ENCODE results near the gene ZNF217. TPM values are rescaled to one million over a fixed set of nuclear protein-coding genes. Genes with fewer than 3 reads are reported as not detected.
"Not testable (repeated sequence)": the region's sequence is repeated elsewhere in the genome, so short reads cannot be mapped to it uniquely, and the experiment has no call there.

Gene ZNF217
- total RNA-seq: 10 to 100 TPM; 52.7 to 54.2 TPM

- peak within 1 kb of the TSS; percentile 90 for H3K4me3 Mint-ChIP-seq
- peaks cover 27% of the 10 kb centered on the region for H3K4me1 Mint-ChIP-seq
Measured at GRCh38 chr20:53593466-53594007, at the start of gene ZNF217. Gene ZNF217 (minus strand): TSS chr20:53593839. CDS start chr20:53582826, 11,013 bp downstream.

GRCh38 chr20:53643031-53643832 is 49.6 kb upstream of the ZNF217 start:
- ATAC-seq (replicated peaks): peak; percentile 99
- no peaks in the 10 kb centered on the region for H3K9me3 Mint-ChIP-seq
- peak overlapping the region; percentile 90 for H3K27ac Mint-ChIP-seq
- peaks cover 23% of the 10 kb centered on the region for H3K4me1 Mint-ChIP-seq
- H3K4me3 Mint-ChIP-seq: peak overlapping the region; percentile 82
- H3K36me3 Mint-ChIP-seq (ENCODE audit: low read depth): no peaks in the 10 kb centered on the region
- H3K27me3 Mint-ChIP-seq: no peaks in the 10 kb centered on the region

More at GRCh38 chr20:53593466-53594007, at the start of gene ZNF217:
- ATAC-seq (replicated peaks): peak; percentile 54
- H3K9me3 Mint-ChIP-seq, H3K27me3 Mint-ChIP-seq: not testable (repeated sequence)
- Mint-ChIP-seq H3K27ac (peak within 1 kb of the TSS; percentile 98), H3K36me3 (ENCODE audit: low read depth) (peaks cover 25% of the 10 kb centered on the region)

- H3K4me1 Mint-ChIP-seq: peaks cover 23% of the 10 kb centered on the region
- ATAC-seq (replicated peaks): peak; percentile 85
- H3K4me3 Mint-ChIP-seq: peak overlapping the region; percentile 82
- H3K27me3 Mint-ChIP-seq: no peaks in the 10 kb centered on the region
- no peaks in the 10 kb centered on the region for H3K9me3 Mint-ChIP-seq
- H3K36me3 Mint-ChIP-seq (ENCODE audit: low read depth): no peaks in the 10 kb centered on the region
- H3K27ac Mint-ChIP-seq: peak overlapping the region; percentile 90
Measured at GRCh38 chr20:53642196-53643030, 48.8 kb upstream of the ZNF217 start.

GRCh38 chr20:53639647-53640440 is 46.2 kb upstream of the ZNF217 start:
- no peaks in the 10 kb centered on the region for H3K9me3 Mint-ChIP-seq
- H3K4me1 Mint-ChIP-seq: peaks cover 36% of the 10 kb centered on the region
- H3K27me3 Mint-ChIP-seq: no peaks in the 10 kb centered on the region
- ATAC-seq (replicated peaks): no peak
- no peak overlapping the region for H3K27ac Mint-ChIP-seq
- no peaks in the 10 kb centered on the region for H3K36me3 Mint-ChIP-seq (ENCODE audit: low read depth)
- H3K4me3 Mint-ChIP-seq: no peak overlapping the region

- no peak overlapping the region for H3K4me3 Mint-ChIP-seq
- ATAC-seq (replicated peaks): no peak
- no peaks in the 10 kb centered on the region for H3K36me3 Mint-ChIP-seq (ENCODE audit: low read depth)
- no peaks in the 10 kb centered on the region for H3K9me3 Mint-ChIP-seq
- H3K27me3 Mint-ChIP-seq: no peaks in the 10 kb centered on the region
- peak overlapping the region; percentile 23 for H3K27ac Mint-ChIP-seq
- H3K4me1 Mint-ChIP-seq: peaks cover 36% of the 10 kb centered on the region
Measured at GRCh38 chr20:53639128-53639527, 45.5 kb upstream of the ZNF217 start.

GRCh38 chr20:53637310-53637709 is 43.7 kb upstream of the ZNF217 start:
- not testable (repeated sequence) for H3K27me3 Mint-ChIP-seq; H3K36me3 Mint-ChIP-seq (ENCODE audit: low read depth); ATAC-seq (replicated peaks); H3K27ac Mint-ChIP-seq; H3K9me3 Mint-ChIP-seq; H3K4me3 Mint-ChIP-seq
- H3K4me1 Mint-ChIP-seq: peaks cover 26% of the 10 kb centered on the region

- no peak for ATAC-seq (replicated peaks)
- peaks cover 26% of the 10 kb centered on the region for H3K4me1 Mint-ChIP-seq
- no peaks in the 10 kb centered on the region for H3K9me3 Mint-ChIP-seq
Measured at GRCh38 chr20:53636540-53637097, 43.0 kb upstream of the ZNF217 start.

GRCh38 chr20:53635221-53635620 is 41.6 kb upstream of the ZNF217 start:
- H3K4me3 Mint-ChIP-seq: no peak overlapping the region
- no peaks in the 10 kb centered on the region for H3K27me3 Mint-ChIP-seq
- H3K9me3 Mint-ChIP-seq: no peaks in the 10 kb centered on the region
- H3K4me1 Mint-ChIP-seq: peaks cover 22% of the 10 kb centered on the region
- H3K36me3 Mint-ChIP-seq (ENCODE audit: low read depth): no peaks in the 10 kb centered on the region
- ATAC-seq (replicated peaks): no peak
- no peak overlapping the region for H3K27ac Mint-ChIP-seq

More at GRCh38 chr20:53636540-53637097, 43.0 kb upstream of the ZNF217 start:
- Mint-ChIP-seq H3K27ac (peak overlapping the region; percentile 36), H3K27me3 (no peaks in the 10 kb centered on the region), H3K4me3 (no peak overlapping the region), H3K36me3 (ENCODE audit: low read depth) (no peaks in the 10 kb centered on the region)

GRCh38 chr20:53631909-53632662 is 38.4 kb upstream of the ZNF217 start:
- ATAC-seq (replicated peaks): no peak
- H3K4me1 Mint-ChIP-seq: peaks cover 13% of the 10 kb centered on the region
- H3K27ac Mint-ChIP-seq: no peak overlapping the region
- H3K36me3 Mint-ChIP-seq (ENCODE audit: low read depth): no peaks in the 10 kb centered on the region
- no peak overlapping the region for H3K4me3 Mint-ChIP-seq
- H3K27me3 Mint-ChIP-seq: no peaks in the 10 kb centered on the region
- no peaks in the 10 kb centered on the region for H3K9me3 Mint-ChIP-seq

- H3K36me3 Mint-ChIP-seq (ENCODE audit: low read depth): no peaks in the 10 kb centered on the region
Measured at GRCh38 chr20:53629436-53629835, 35.8 kb upstream of the ZNF217 start.

GRCh38 chr20:53628758-53629157 is 35.1 kb upstream of the ZNF217 start:
- not testable (repeated sequence) for H3K4me3 Mint-ChIP-seq; H3K36me3 Mint-ChIP-seq (ENCODE audit: low read depth); H3K27ac Mint-ChIP-seq; H3K9me3 Mint-ChIP-seq; H3K27me3 Mint-ChIP-seq; H3K4me1 Mint-ChIP-seq; ATAC-seq (replicated peaks)

More at GRCh38 chr20:53629436-53629835, 35.8 kb upstream of the ZNF217 start:
- Mint-ChIP-seq H3K4me3 (no peak overlapping the region), H3K9me3 (no peaks in the 10 kb centered on the region), H3K27me3 (no peaks in the 10 kb centered on the region), H3K4me1 (no peaks in the 10 kb centered on the region), H3K27ac (no peak overlapping the region)
- no peak for ATAC-seq (replicated peaks)

GRCh38 chr20:53628076-53628475 is 34.4 kb upstream of the ZNF217 start:
- H3K27ac Mint-ChIP-seq: no peak overlapping the region

GRCh38 chr20:53627001-53627400 is 33.4 kb upstream of the ZNF217 start:
- H3K9me3 Mint-ChIP-seq; ATAC-seq (replicated peaks); H3K27ac Mint-ChIP-seq; H3K27me3 Mint-ChIP-seq; H3K36me3 Mint-ChIP-seq (ENCODE audit: low read depth); H3K4me1 Mint-ChIP-seq; H3K4me3 Mint-ChIP-seq: not testable (repeated sequence)

More at GRCh38 chr20:53628076-53628475, 34.4 kb upstream of the ZNF217 start:
- Mint-ChIP-seq H3K27me3 (no peaks in the 10 kb centered on the region), H3K4me1 (no peaks in the 10 kb centered on the region), H3K4me3 (no peak overlapping the region), H3K36me3 (ENCODE audit: low read depth) (no peaks in the 10 kb centered on the region), H3K9me3 (no peaks in the 10 kb centered on the region)
- ATAC-seq (replicated peaks): no peak
